Left lung (tissue), 10 donors: Measurements from ENCODE around the gene OPTC. TPM values are rescaled to one million over a fixed set of nuclear protein-coding genes. Genes with fewer than 3 reads are reported as not detected.

ENCODE experiments used
- ATAC-seq: fragments of 200-7000 bp; cut with Tn5 transposase; one replicate; pipeline ENCODE4 v1.9.1; 2020; ENCODE audit warnings: moderate library complexity
- DNase-seq, 4 donors: peaks; one replicate each; pipeline ENCODE4 v3.0.0-alpha.2; 2013 to 2020
- H3K27ac ChIP-seq, 2 donors: fragments of 200-600 bp; sonication (generic) in 1 of 2; one replicate each; pipeline versions ENCODE4 v1.5.0 to v1.8.0; 2020 to 2021
- H3K27me3 ChIP-seq, 2 donors: fragments of 200-600 bp; sonication (generic) in 1 of 2; one replicate each; pipeline versions ENCODE4 v1.5.0 to v1.8.0; 2020 to 2021
- H3K36me3 ChIP-seq, 2 donors: fragments of 200-600 bp; sonication (generic) in 1 of 2; one replicate each; pipeline versions ENCODE4 v1.5.0 to v1.8.0; 2020 to 2021
- H3K4me1 ChIP-seq, 2 donors: fragments of 200-600 bp; one replicate each; pipeline ENCODE4 v1.8.0; 2021
- H3K4me3 ChIP-seq, 2 donors: fragments of 200-600 bp; sonication (generic) in 1 of 2; one replicate each; pipeline versions ENCODE4 v1.5.0 to v1.8.0; 2020 to 2021; ENCODE audit warnings: mild to moderate bottlenecking in 1 of 2
- H3K9me3 ChIP-seq, 2 donors: fragments of 200-600 bp; sonication (generic) in 1 of 2; one replicate each; pipeline versions ENCODE4 v1.5.0 to v1.8.0; 2020 to 2021
- CTCF ChIP-seq, 2 donors: fragments of 200-600 bp; sonication (generic) in 1 of 2; IDR thresholded peaks; one replicate each; pipeline versions ENCODE4 v1.5.0 to v1.8.0; 2021; ENCODE audit warnings: antibody characterized with exemption in 2 of 2
- intact Hi-C, 2 donors: fragments of 100-400 bp; cut with DNase I; formaldehyde crosslinking; loops; one replicate each; pipeline versions ENCODE4 v1.11.2 to v1.14.2; 2022
- polyA plus RNA-seq, 6 donors: library from polyadenylated mRNA; unstranded; fragments of 120-200 nt; gene quantifications; one replicate each; pipeline ENCODE4 v1.2.1, GENCODE V29; 2013; ENCODE audit not compliant: insufficient read length in 6 of 6
- total RNA-seq, 2 donors: library from RNA; stranded (reverse); fragmentation: NEBNext Ultra II Directional; extraction: Animal tissue kit (Norgen Biotek cat#: 25700); gene quantifications; one replicate each; pipeline ENCODE4 v1.2.1, GENCODE V29; 2021
- donor health status: DM: no; HTN: yes; CAD: no.
- donor health status: DM: no; HTN: no; CAD: no.

Gene OPTC
- total and polyA plus RNA-seq, 8 donors = not detected

- ATAC-seq (no peak), DNase-seq (no peak)
- H3K4me1 ChIP-seq = peaks cover 16 to 42% of the 10 kb centered on the region in 2 donors
- TF ChIP-seq CTCF (IDR thresholded peaks at IDR 0.05) = no peak
- no peaks in the 10 kb centered on the region for H3K9me3 ChIP-seq
- no peak overlapping the region for H3K4me3 ChIP-seq
- H3K36me3 ChIP-seq = no peaks in the 10 kb centered on the region
- peaks cover 0 to 10% of the 10 kb centered on the region in 2 donors for H3K27me3 ChIP-seq
- intact Hi-C loops = loop anchor here (10.0 kb wide), 2 partner anchors 127 to 197 kb away; no protein-coding TSS in a partner anchor
- H3K27ac ChIP-seq = no peak overlapping the region
These were observed 13.8 kb downstream of the OPTC start for GRCh38 chr1:203507759-203508158.

DNA sequence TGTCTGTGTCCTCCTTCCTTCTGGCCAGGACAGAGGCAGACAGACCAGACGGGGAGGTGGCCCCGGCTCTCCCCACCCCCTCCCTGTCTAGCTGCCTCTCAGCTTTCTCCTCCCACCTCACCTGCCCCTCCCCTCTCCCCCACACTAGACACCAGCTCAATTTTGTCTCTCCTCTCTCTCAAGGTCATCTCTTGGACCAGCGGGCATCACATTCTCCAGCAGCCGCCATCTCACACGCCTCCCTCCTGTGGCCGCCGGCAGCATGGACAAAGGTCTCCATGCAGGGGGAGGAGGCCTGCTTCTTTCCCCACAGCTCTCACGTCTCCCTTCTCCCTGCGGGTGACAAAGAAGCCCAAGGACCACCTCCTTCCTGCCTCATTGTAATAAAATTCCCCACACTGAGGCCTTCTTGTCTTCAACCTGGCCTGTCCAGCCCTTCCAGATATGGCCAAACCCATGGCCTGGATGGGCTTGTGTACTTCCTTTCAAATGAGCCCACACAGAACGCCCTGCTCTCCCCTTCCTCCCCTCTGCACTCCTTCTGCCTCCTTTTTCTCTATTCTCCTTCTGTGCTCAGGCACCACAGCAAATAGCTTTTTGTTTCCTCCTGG lies 14.6 kb downstream of the OPTC start:
- Histone ChIP-seq H3K27ac (peak overlapping the region in 1 of 2 donors; percentile 30), H3K4me3 (no peak overlapping the region), H3K36me3 (no peaks in the 10 kb centered on the region), H3K4me1 (peaks cover 23 to 50% of the 10 kb centered on the region in 2 donors), H3K27me3 (peaks cover 0 to 2% of the 10 kb centered on the region in 2 donors), H3K9me3 (no peaks in the 10 kb centered on the region)
- no peak for TF ChIP-seq CTCF (IDR thresholded peaks at IDR 0.05)
- no peak for ATAC-seq
- no peak for DNase-seq
- intact Hi-C loops = loop anchor here (10.0 kb wide), 2 partner anchors 126 to 196 kb away; no protein-coding TSS in a partner anchor

DNA sequence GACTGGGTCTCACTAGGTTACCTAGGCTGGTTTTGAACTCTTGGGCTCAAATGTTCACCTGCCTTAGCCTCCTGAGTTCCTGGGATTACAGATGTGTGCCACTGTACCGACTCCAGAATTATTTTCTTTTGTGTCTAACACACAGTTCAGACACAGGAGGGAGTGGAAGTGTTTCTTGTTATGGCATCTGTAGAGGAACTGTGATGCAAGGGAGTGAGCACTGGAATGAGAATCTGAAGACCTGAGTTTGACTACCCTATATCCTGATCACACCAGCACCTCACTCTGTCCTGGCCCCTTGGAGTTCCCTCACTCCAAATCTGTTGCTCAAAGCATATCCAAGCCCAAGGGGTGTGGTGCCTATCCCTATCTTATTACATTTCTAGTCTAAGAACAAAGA lies 15.2 kb downstream of the OPTC start:
- no peaks in the 10 kb centered on the region for H3K9me3 ChIP-seq
- H3K4me3 ChIP-seq = no peak overlapping the region
- H3K27ac ChIP-seq = peak overlapping the region in 1 of 2 donors; percentile 3
- DNase-seq (no peak), ATAC-seq (no peak)
- no peaks in the 10 kb centered on the region for H3K27me3 ChIP-seq
- H3K4me1 ChIP-seq = peaks cover 23 to 55% of the 10 kb centered on the region in 2 donors
- no peaks in the 10 kb centered on the region for H3K36me3 ChIP-seq
- TF ChIP-seq CTCF (IDR thresholded peaks at IDR 0.05) = no peak
- intact Hi-C loops = loop anchor here (10.0 kb wide), 2 partner anchors 126 to 196 kb away; no protein-coding TSS in a partner anchor

DNA sequence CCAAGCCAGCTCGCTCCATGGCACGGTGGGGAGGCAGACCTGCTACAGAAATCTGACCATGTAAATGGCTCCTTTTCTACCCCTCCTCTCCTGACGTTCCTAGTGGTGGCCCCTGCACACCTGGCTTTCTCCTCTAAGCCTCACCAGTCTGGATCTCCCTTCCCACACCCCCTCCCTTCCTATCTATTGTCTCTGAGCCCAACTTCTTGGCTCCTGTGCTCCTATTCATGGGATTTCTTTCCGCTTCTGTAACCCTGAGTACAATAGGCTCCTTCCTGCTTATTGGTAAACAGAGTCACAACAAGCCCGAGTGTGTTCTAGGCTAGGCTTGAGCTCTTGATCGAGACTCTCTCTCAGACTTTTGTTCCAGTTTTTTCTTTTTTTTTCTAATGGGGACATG lies 17.6 kb downstream of the OPTC start:
- DNase-seq (no peak), ATAC-seq (no peak)
- no peaks in the 10 kb centered on the region for H3K36me3 ChIP-seq
- no peak overlapping the region for H3K4me3 ChIP-seq
- H3K4me1 ChIP-seq = peaks cover 20 to 58% of the 10 kb centered on the region in 2 donors
- peak overlapping the region in 1 of 2 donors; percentile 58 for H3K27ac ChIP-seq
- no peak for TF ChIP-seq CTCF (IDR thresholded peaks at IDR 0.05)
- intact Hi-C loops = no loop called here
- H3K9me3 ChIP-seq = no peaks in the 10 kb centered on the region
- H3K27me3 ChIP-seq = no peaks in the 10 kb centered on the region

- no peaks in the 10 kb centered on the region for H3K9me3 ChIP-seq
- no peak overlapping the region for H3K4me3 ChIP-seq
- intact Hi-C loops = no loop called here
- peak overlapping the region in 1 of 2 donors; percentile 58 for H3K27ac ChIP-seq
- peaks cover 20 to 56% of the 10 kb centered on the region in 2 donors for H3K4me1 ChIP-seq
- H3K36me3 ChIP-seq = no peaks in the 10 kb centered on the region
- no peak for TF ChIP-seq CTCF (IDR thresholded peaks at IDR 0.05)
- ATAC-seq (no peak), DNase-seq (no peak)
- no peaks in the 10 kb centered on the region for H3K27me3 ChIP-seq
These were observed 18.0 kb downstream of the OPTC start for GRCh38 chr1:203511930-203512329.
